EH (cell line): Measurements from ENCODE around the gene LEMD3.

Source experiments
- DNase-seq: peaks from one replicate; pipeline ENCODE4 v3.0.0-alpha.2; 2015; ENCODE audit warnings: low read depth

LEMD3 gene

DNA sequence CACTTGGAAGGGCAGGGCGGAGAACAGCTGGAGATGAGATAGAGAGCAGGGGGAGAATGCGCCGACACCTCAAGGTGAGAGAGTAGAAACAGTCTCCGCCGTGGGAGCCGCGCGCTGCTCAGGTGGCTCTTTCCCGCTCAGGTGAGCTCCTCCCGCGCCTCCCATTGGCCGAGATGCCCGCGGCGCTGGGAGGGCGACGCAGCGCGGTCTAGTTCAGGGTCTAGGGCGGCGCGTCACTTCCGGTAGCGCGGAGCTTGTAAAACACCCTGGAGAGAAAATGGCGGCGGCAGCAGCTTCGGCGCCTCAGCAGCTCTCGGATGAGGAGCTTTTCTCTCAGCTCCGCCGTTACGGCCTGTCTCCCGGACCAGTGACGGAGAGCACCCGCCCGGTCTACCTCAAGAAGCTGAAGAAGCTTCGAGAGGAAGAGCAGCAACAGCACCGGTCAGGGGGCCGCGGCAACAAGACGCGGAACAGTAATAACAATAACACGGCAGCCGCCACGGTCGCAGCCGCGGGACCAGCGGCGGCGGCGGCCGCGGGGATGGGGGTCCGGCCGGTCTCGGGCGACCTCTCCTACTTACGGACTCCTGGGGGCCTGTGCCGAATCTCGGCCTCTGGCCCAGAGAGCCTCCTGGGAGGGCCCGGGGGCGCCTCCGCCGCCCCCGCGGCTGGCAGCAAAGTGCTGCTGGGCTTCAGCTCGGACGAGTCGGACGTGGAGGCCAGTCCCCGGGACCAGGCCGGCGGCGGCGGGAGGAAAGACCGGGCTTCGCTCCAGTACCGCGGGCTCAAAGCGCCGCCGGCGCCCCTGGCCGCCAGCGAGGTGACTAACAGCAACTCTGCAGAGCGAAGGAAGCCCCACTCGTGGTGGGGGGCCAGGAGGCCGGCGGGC lies at the start of gene LEMD3:
LEMD3 (plus strand) TSS at position 264 of the 889 bp plus-strand sequence; CDS start at position 278, 14 bp downstream.
- peak; percentile 88 for DNase-seq

DNA sequence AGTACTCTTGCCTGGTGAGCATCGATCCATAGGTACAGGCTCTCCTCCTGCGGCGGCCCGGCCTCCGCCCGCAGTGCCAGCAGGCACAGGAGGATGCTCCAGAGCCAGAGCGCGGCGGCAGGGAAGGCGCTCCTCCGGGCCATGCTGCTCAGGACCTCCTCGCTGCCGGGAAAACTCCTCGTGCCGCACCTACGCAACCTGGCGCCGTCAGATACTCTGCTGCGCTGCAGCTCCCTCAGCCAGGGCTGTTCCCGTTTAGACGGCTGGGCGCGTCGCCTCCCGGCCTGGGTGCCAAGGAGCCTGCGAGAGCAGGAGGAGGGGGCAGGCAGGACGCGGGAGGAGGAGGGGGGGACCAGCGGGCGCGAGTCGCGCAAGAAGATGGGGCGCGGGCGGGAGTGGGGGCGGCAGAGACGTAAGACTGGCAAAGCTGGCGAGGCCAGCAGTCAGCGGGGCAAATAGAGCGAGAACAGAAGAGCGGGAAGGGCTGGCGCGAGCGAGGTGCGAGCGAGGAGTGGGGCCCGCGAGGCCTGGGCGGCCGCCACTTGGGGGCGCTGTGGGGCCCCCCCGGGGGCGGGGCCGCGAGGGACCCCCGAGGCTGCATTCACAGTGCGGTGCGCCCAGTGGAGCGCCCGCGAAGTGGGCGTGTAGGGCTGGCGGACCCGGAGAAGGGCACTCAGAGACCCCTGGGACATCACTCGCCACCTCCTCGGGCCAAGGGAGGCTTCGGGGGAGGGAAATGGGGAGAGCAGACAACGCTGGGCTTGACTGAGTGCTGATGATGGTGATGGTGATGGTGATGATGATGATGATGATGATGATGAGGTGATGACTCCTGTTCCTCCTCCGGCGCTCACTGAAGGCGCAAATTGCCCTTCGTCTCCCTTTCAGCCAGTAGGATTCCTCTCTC lies 48.1 kb upstream of the LEMD3 start, which contains the start of gene WIF1:
WIF1 (minus strand) TSS at position 257 of the 907 bp plus-strand sequence; CDS start at position 143, 114 bp downstream.
- DNase-seq: peak; percentile 1

DNA sequence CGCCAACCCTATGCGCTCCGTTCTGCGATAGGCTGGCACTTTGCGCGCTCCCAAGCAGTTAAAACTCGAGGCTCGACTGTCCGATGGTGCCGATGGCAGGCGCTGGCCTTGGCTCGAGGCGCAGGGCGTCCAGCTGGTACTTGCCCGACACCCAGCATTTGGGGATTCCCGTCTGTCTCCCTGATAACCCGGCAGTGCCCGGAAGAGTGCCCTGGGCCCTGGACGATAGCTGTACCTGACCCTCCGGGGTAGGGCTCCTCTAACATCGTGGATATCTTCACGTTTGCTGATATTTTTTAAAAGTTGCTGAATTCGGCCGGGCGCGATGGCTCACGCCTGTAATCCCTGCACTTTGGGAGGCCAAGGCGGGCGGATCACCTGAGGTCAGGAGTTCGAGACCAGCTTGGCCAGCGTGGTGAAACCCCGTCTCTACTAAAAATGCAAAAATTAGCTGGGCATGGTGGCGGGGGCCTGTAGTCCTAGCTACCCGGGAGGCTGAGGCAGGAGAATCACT lies 47.4 kb upstream of the LEMD3 start:
- DNase-seq: no peak

DNA sequence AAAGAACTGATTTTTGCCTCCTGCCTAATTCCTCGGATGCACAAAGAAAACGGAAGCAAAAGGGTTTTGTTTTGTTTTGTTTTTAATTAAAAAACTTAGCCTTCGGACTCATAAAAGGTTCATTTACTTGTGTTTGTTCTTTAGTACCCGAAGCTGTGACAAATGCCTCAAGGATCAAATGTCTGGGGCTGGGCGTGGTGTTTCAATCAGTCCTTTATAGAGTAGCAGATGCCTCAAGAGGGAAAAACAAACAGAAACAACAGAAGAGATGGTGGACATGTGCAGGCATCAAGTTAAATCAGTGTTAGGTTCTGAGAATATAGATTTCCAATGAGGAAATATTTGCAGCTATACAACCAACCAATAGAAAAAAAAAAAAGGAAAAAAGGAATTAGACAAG lies 46.7 kb upstream of the LEMD3 start:
- no peak for DNase-seq

DNA sequence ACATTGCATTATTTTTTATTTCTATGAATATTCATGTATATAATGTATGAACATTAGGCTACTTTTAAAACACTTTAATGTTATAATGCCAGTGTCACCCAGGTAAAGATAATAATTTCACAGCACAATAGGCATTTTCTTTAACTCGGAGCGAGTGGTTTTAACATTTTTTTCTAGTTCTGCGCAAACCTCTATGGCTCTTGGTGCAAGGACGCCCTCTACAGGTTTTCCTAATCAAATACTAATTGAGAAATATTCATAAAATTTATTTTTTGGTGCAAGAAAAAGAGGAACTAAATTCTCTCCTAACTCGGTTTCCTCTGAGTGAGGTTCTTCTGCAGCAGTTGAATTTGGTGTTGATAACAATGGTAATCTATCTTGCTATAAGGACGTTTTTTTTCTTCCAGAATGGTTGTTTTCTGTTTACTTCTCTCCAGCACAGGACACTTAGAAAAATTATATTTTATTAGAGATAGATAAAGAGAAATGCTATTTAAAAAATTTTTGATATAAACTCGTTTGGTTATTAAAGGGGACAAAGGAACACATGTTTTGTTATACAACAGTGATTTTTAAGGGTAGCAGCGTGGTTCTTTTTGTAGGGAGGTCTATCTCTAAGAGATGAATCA lies 45.8 kb upstream of the LEMD3 start:
- peak; percentile 47 for DNase-seq

DNA sequence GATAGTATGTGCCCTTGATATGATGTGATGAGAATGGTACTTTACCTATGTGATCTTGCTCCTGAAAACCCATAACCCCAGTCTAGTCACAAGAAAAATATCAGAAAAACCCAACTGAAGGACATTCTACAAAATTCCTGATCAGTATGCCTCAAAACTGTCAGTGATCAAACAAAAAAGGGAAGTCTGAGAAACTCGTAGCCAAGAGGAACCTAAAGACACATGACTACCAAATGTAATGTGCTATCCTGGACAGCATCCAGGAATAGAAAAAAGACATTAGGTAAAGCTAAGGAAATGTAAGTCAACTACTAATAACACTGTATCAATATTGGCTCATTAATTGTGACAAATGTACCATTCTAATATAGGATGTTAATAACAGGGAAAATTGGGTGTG lies 44.1 kb upstream of the LEMD3 start:
- no peak for DNase-seq

DNA sequence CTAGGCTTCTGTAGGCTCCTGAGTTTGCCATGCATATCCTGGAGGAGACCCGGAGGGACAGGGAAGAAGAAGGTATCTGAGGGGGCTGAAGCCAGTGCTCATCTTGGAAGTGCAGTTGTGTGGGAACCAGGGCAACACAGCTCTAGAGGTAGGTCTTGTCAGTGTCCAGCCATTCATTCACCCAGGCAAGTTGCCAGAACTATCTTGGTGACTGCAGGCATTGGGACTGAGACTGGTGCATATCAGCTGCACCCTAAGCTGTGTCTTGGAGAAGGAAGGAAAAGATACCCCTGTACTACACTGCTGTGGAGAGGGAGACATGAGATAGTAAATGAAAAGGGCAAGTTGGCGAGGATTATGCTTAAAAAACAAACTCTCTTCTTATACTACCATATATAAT lies 43.4 kb upstream of the LEMD3 start:
- DNase-seq: no peak

DNA sequence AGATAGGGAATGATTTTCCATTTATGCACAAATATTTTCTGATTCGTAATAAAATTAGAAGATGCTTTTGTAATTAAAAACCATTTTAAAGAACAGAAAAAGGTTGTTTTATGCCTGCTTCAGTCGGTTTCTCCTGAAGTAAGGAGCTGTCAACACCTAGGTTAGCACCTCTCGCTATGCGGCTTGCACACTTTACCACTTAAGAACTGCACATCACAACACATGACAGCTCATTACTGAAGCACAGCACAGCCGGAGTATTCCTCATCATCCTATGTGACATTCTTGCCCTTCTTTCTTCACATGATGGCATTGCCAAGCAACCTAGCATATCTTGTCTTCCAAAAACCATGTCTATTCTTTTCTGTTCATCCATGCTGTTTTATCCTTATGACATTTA lies 42.9 kb upstream of the LEMD3 start:
- DNase-seq: no peak

DNA sequence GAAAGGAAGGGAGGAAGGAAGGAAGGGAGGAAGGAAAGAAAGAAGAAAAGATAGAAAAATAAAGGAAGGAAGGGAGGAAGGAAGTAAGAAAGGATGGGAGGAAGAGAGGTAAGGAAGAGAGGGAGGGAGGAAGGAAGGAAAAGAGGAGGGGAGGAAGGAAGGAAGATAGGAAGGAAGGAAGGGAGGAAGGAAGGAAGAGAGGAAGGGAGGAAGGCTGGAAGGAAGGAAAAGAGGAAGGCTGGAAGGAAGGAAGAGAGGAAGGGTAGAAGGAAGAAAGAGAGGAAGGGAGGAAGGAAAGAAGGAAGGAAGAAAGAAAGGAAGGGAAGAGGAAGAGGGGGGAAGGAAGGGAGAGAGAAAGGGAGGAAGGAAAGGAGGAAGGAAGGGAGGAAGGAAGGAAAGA lies 35.5 kb upstream of the LEMD3 start:
- DNase-seq: no peak

DNA sequence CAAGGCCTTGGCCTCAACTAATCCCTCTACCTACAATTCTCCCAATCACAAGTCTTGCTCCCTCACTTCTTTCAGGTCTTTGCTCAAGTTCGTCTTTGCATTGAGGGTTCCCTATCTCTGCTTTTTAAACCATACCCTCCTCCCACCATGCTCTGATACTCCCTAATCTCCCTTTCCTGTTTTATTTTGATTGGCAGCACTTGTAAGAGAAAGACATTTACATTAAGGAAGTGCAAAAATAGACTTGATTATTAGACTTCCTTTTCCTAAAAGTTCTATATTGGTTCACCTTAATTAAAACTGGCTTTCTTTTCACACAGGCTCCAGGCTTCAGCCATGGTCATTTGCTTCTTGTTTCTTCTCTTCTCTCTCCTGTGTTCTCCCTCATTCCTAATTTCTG lies 30.0 kb upstream of the LEMD3 start:
- no peak for DNase-seq

DNA sequence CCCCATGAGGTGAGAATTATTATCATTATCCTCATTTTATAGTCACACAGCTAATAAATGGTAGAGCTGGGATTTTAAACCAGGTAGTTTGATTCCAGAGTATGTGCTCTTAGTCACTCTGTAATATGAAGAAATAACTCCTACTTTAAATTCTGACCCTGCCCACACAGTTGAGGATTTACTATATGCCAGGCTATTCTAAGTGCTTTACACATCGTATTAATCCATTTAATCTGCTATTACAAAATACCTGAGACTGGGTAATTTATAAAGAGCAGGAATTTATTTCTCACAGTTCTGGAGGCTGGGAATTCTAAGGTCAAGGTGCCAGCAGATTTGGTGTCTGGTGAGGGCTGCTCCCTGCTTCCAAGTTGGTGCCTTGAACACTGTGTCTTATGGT lies 28.6 kb upstream of the LEMD3 start:
- no peak for DNase-seq

DNA sequence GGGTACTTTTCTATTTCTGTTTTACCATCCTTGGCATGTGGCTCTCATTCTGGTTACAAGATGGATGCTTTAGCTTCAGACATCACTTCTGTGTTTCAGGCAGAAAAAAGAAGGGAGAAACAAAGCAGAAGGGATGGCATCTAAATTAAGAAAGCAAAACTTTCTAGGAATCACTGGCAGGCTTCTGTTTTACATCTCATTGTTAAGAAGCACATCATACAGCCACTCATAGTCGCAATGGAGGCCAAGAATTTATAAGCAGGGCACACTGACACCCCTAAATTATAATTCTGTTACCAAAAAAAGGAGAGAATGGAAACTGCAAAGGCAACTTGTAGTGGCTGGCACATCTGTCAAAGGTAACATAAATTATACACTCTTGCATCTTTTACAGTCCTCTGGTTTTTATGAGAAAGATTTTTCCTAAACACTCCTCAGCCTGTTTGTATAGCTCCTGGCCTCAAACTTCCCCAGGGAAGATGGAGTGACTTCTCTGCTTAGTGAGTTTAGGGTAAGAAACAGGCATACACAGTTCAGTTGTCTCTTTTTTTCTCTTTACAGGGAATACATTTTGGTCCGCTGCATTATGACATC lies 22.0 kb upstream of the LEMD3 start:
- DNase-seq: no peak

DNA sequence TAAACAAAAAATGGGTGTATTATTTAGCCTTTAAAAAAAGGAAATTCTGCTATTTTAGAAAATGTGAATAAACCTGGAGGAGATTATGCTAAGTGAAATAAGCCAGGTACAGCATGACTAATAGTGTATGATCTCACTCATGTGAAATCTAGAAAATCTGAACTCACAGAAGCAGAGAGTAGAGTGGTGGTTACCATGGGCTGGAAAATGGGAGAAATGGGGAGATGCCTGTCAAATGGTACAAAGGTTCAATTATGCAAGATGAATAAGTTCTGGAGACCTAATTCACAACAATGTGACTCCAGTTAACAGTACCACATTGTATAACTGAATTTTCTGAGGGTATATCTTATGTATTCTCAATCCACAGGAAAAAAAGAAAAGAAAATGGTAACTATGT lies 17.4 kb upstream of the LEMD3 start:
- no peak for DNase-seq

DNA sequence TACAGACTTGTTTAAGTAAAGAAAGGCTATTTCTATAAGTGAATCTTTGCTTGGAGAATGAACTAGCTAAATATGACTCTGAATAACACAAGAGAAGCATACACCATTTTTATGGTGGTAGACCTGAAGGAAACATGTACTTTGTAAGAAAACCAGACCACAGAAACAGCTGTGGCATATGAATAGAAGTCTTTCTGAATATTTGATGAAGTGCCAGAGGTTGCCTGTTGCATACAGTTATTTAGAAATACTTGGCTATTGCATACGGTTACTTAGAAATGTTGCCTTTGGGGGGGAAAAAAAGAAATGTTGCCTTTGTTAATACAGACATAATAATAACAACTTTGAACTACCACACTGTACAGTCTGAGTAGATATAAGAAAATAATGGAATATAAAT lies 16.8 kb upstream of the LEMD3 start:
- no peak for DNase-seq

DNA sequence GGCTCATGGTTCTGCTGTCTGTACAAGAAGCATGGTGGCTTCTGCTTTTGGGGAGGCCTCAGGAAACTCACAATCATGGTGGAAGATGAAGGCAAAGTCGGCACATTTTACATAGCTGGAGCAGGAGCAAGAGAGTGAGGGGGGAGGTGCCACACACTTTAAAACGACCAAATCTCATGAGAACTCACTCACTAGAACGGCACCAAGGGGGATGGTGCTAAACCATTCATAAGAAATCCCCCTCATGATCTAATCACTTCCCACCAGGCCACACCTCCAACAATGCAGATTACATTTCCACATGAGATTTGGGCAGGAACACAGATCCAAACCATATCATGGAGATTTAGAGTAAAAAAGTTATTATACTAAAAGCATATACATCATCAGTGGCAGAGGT lies 13.6 kb upstream of the LEMD3 start:
- no peak for DNase-seq

DNA sequence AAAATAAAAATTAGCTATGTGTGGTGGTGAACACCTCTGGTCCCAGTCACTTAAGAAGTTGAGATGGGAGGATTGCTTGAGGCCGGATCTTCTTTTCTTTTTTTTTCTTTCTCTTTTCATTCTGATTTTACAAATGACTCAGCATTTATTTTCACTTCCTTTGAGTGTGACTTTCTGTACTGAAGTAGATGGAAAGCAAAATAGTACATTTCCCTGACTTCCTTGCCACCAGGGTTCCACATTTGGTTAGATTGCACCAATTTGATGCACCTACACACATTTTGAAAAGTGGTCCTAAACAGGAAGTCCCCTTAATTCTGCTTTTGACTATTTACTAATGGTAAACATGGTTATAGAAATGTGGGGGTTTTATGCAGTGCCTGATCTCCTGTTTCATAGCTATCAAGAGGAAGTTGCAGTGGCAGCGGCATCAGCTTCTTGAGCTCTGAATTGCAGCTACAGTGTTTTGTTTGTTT lies 13.0 kb upstream of the LEMD3 start:
- DNase-seq: no peak

DNA sequence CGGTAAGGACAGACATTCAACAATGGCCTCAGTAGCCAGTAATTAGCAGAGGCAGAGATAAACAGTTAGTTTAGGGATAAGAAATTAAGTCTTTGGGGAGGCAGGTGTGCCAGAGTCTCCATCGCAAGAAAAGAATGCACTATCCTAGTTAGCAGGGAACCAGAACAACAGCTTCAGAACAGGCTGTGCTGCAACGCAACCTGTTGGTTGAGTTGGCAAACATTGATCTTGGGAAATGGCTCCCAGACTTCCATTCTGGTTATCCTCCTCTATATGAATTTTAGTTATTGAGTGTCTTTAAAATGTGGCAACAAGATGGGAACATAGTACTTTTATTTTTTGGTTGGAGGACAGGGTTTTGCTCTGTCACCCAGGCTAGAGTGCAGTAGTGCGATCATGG lies 12.3 kb upstream of the LEMD3 start:
- no peak for DNase-seq

DNA sequence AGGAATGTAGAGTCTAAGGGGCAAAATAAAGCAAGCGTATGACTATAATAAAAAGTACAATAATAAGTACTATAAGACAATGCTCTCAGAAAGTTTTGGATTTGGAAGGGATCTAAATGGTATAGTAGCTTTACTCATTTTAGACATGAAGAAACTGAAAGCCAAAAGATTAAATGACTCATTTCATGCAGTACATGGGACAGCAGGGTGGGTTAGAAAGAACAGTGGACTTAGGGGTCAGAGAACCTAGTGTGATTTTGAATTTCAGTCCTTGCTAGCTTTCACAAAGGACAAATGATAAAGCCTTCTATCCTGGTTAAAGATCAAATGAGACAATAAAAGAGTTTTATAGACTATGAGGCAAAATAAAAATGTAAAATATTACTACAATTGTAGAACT lies 6.8 kb upstream of the LEMD3 start:
- no peak for DNase-seq

DNA sequence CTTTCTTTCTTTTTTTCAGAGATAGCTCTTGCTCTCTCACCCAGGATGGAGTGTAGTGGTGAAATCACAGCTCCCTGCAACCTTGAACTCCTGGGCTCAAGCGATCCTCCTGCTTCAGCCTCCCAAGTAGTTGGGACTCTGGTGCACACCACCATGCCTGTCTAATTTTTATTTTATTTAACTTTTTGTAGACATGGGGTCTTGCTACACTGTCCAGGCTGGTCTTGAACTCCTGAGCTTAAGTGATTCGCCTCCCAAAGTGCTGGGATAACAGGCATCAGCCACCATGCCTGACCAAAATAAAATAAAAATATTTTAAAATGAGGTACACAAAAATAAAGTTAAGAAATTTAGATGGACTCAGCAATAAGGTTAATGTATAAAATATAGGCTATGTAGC lies 5.1 kb upstream of the LEMD3 start:
- no peak for DNase-seq

DNA sequence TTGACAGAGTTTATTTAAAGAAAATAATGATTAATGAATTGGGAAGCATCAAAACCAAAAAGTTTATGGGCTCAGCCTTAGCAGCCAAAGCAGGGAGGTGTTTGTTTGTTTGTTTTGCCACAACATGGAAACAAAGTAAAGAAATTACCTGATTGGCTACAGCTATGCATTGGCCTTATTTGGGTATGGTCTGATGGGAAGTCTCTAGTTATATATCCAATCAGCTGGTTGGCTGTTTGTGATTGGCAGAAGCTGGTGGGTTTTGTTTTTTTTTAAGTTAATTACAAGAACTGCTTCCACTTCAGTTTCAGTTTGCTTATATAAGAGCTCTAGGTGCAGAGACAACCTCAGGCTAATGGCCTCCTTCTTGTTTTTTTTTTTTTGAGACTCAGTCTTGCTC lies 4.6 kb upstream of the LEMD3 start:
- no peak for DNase-seq

DNA sequence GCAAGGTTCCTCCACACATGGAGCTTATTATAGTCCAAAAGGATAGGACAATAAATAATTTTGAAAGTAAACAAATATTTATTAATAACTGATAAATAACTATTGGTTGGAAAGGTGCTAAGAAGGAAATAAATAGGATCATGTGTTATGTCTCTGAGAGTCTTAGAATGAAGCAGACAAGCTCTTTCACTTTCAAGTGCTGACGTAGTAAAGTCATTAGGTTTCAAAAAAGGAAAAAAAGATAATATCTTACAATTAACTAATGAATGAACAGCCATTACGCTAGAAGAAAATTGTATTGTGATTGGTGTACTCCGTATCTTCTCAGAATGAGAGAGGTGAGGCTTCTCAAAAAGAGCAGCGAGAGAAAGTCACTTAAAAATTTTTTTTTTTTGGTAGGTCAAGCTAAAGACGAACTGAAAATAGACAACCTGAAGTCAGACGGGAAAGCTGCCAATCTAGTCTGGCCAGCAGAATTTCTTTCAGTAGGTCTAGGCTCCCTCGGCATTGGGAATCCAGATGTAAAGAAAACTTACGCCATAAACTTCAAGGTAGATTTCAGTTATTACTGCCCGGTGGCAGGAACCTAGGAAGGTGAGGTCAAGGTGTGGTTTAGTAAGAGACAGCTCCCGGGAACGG lies 583 bp upstream of the LEMD3 start:
- no peak for DNase-seq
